ENCODE measurements around the gene F11. TPM values are rescaled to one million over a fixed set of nuclear protein-coding genes. Genes with fewer than 3 reads are reported as not detected.
A peak's percentile ranks its signal among the peaks of the same experiment; 100 is the strongest.

F11 gene
- total and polyA plus RNA-seq, 2 of the 13 experiments (the other 11 are each of a cell fraction or from before 2014, with no cell fraction given), result 35.1 to 58.0 TPM

- TF ChIP-seq ZNF44 (CRISPR knock-in tag; IDR thresholded peaks at IDR 0.05) (no peak), BHLHE40 (IDR thresholded peaks at IDR 0.05; ENCODE audit: low read length) (no peak), MIXL1 (CRISPR knock-in tag; IDR thresholded peaks at IDR 0.05) (peak; percentile 86), ZNF619 (CRISPR knock-in tag; IDR thresholded peaks at IDR 0.05) (no peak), SAP130 (CRISPR knock-in tag; IDR thresholded peaks at IDR 0.05; ENCODE audit: low read depth) (peak; percentile 79), ZNF296 (CRISPR knock-in tag; conservative IDR thresholded peaks at IDR 0.05) (no peak), FOXJ3 (CRISPR knock-in tag; IDR thresholded peaks at IDR 0.05; ENCODE audit: borderline replicate concordance) (peak; percentile 68; the same call in 1 of the 2 replicates), ZNF7 (CRISPR knock-in tag; IDR thresholded peaks at IDR 0.05) (no peak), ZFX (CRISPR knock-in tag; IDR thresholded peaks at IDR 0.05; ENCODE audit: low read depth) (peak; percentile 45; the same call in 1 of the 2 replicates), SOX5 (CRISPR knock-in tag; IDR thresholded peaks at IDR 0.05; ENCODE audit: borderline replicate concordance) (peak; percentile 99), IKZF1 (IDR thresholded peaks at IDR 0.05) (no peak), REST (IDR thresholded peaks at IDR 0.05; ENCODE audit: borderline replicate concordance in 1 of 2, low read depth in 1 of 2, low read length in 2 of 2) (peak in 1 of 2 experiments; percentile 37; a peak in 1 of 4 replicates), ELK4 (CRISPR knock-in tag; IDR thresholded peaks at IDR 0.05; ENCODE audit: borderline replicate concordance) (no peak), GATAD1 (CRISPR knock-in tag; IDR thresholded peaks at IDR 0.05) (peak; percentile 46; the same call in 1 of the 2 replicates), MEIS2 (CRISPR knock-in tag; IDR thresholded peaks at IDR 0.05) (0 out of 2 replicates have a peak, but pooled peaks have one; percentile 40), SMC3 (IDR thresholded peaks at IDR 0.05; ENCODE audit: low read length) (no peak), ZFP37 (CRISPR knock-in tag; IDR thresholded peaks at IDR 0.05; ENCODE audit: borderline replicate concordance) (no peak), ZBTB37 (CRISPR knock-in tag; IDR thresholded peaks at IDR 0.05) (peak; percentile 18; the same call in 1 of the 2 replicates), ZNF496 (CRISPR knock-in tag; IDR thresholded peaks at IDR 0.05; ENCODE audit: insufficient replicate concordance) (no peak), ATF7 (IDR thresholded peaks at IDR 0.05) (no peak), ATF7 (CRISPR knock-in tag; IDR thresholded peaks at IDR 0.05) (no peak), ZNF292 (CRISPR knock-in tag; IDR thresholded peaks at IDR 0.05; ENCODE audit: borderline replicate concordance, low read depth) (no peak), DRAP1 (CRISPR knock-in tag; IDR thresholded peaks at IDR 0.05) (peak; percentile 98), SNAI1 (CRISPR knock-in tag; IDR thresholded peaks at IDR 0.05; ENCODE audit: borderline replicate concordance) (no peak)
Observed at GRCh38 chr4:186265683-186266652, at the start of gene F11 (continued).

Data from HepG2 (cell line).